DND-41 (cell line): ENCODE results near the gene RSPH10B.
"Not testable (repeated sequence)": the region's sequence is repeated elsewhere in the genome, so short reads cannot be mapped to it uniquely, and the experiment has no call there.

Experiments
- ATAC-seq: fragments of 200-7000 bp; cut with Tn5 transposase; 3 replicates; pipeline ENCODE4 v1.9.1; 2021; ENCODE audit warnings: low read depth; ENCODE audit not compliant: insufficient read depth
- DNase-seq: peaks from one replicate; pipeline ENCODE4 v3.0.0-alpha.2; 2020
- H2AFZ ChIP-seq: 2 replicates; pipeline ENCODE4 v1.6.0; 2012; ENCODE audit warnings: low read depth, low read length
- H3K27ac ChIP-seq: 2 replicates; pipeline ENCODE4 v1.5.1; 2012; ENCODE audit warnings: low read length, inconsistent platforms
- H3K27me3 ChIP-seq: fragments of 200-600 bp; sonication (generic); 2 replicates; pipeline ENCODE4 v1.6.0; 2012; ENCODE audit warnings: low read length, mild to moderate bottlenecking, inconsistent platforms; ENCODE audit not compliant: insufficient read depth, poor library complexity
- H3K36me3 ChIP-seq: 2 replicates; pipeline ENCODE4 v1.5.1; 2012; ENCODE audit warnings: low read length, inconsistent platforms; ENCODE audit not compliant: insufficient read depth
- H3K4me1 ChIP-seq: 2 replicates; pipeline ENCODE4 v1.5.1; 2012; ENCODE audit warnings: mild to moderate bottlenecking, low read length; ENCODE audit not compliant: insufficient read depth
- H3K4me2 ChIP-seq: 2 replicates; pipeline ENCODE4 v1.6.0; 2012; ENCODE audit warnings: mild to moderate bottlenecking, moderate library complexity, low read length, inconsistent platforms; ENCODE audit not compliant: insufficient read depth
- H3K4me3 ChIP-seq, 2 experiments: fragments of 200-600 bp in 1 of 2; shearing (Covaris generic) in 1 of 2; 2 replicates each; pipeline ENCODE4 v1.5.1; 2012 to 2016; ENCODE audit warnings: inconsistent platforms in 2 of 2, low read length in 2 of 2, mild to moderate bottlenecking in 2 of 2, low read depth in 1 of 2, moderate library complexity in 1 of 2
- H3K79me2 ChIP-seq: 2 replicates; pipeline ENCODE4 v1.6.0; 2012; ENCODE audit warnings: low read length, inconsistent platforms; ENCODE audit not compliant: insufficient read depth
- H3K9ac ChIP-seq: 2 replicates; pipeline ENCODE4 v1.6.0; 2012; ENCODE audit warnings: low read depth, mild to moderate bottlenecking, inconsistent platforms, low read length, moderate library complexity
- H3K9me3 ChIP-seq: 2 replicates; pipeline ENCODE4 v1.5.1; 2012; ENCODE audit warnings: low read length, moderate library complexity, mild to moderate bottlenecking, inconsistent platforms; ENCODE audit not compliant: insufficient read depth, severe bottlenecking
- H4K20me1 ChIP-seq: 2 replicates; pipeline ENCODE4 v1.6.0; 2012; ENCODE audit warnings: low read length; ENCODE audit not compliant: insufficient read depth
- CTCF ChIP-seq: IDR thresholded peaks from 2 replicates; pipeline ENCODE4 v1.5.1; 2012; ENCODE audit warnings: borderline replicate concordance, low read length, moderate library complexity, mild to moderate bottlenecking; ENCODE audit not compliant: poor library complexity, severe bottlenecking; ENCODE audit errors: extremely low read depth
- EZH2 ChIP-seq: IDR thresholded peaks from 3 replicates; pipeline ENCODE4 v1.6.1; 2012; ENCODE audit warnings: borderline replicate concordance, low read depth, mild to moderate bottlenecking, moderate library complexity, low read length, inconsistent platforms; ENCODE audit not compliant: severe bottlenecking

Gene RSPH10B

GRCh38 chr7:5970347-5970911 lies at the start of gene RSPH10B:
Gene RSPH10B (minus strand): TSS chr7:5970689. CDS start chr7:5967116, 3,573 bp downstream.
- not testable (repeated sequence) for DNase-seq

GRCh38 chr7:6016653-6016966 lies 46.1 kb upstream of the RSPH10B start:
- no peaks in the 10 kb centered on the region for H3K27me3 ChIP-seq
- H3K79me2 ChIP-seq = peaks cover 21% of the 10 kb centered on the region
- peaks cover under 1% of the 10 kb centered on the region; the same call in 1 of the 2 replicates for H4K20me1 ChIP-seq
- peaks cover 85% of the 10 kb centered on the region for H3K36me3 ChIP-seq
- no peak overlapping the region for H3K4me3 ChIP-seq
- H3K27ac ChIP-seq = peak overlapping the region; percentile 61; the same call in 1 of the 2 replicates
- no peak overlapping the region for H2AFZ ChIP-seq
- DNase-seq (no peak), ATAC-seq (no peak)
- H3K9ac ChIP-seq = peak overlapping the region; percentile 4; the same call in 1 of the 2 replicates
- TF ChIP-seq EZH2 (no peak), CTCF (no peak)
- H3K9me3 ChIP-seq = no peaks in the 10 kb centered on the region
- H3K4me1 ChIP-seq = peaks cover 25% of the 10 kb centered on the region
- no peak overlapping the region for H3K4me2 ChIP-seq

More at GRCh38 chr7:5970347-5970911, at the start of gene RSPH10B:
- H4K20me1 ChIP-seq, H3K4me1 ChIP-seq, H3K9me3 ChIP-seq, H3K4me2 ChIP-seq, H3K36me3 ChIP-seq, H3K9ac ChIP-seq, H2AFZ ChIP-seq, H3K79me2 ChIP-seq, H3K4me3 ChIP-seq, H3K27me3 ChIP-seq, H3K27ac ChIP-seq: not testable (repeated sequence)
- ATAC-seq = peak; percentile 25; the same call in 2 of the 3 replicates

- DNase-seq (no peak), ATAC-seq (peak; percentile 57)
- Histone ChIP-seq H3K9ac (peak overlapping the region; percentile 32; the same call in 1 of the 2 replicates), H4K20me1 (peaks cover 3% of the 10 kb centered on the region; the same call in 1 of the 2 replicates), H3K4me3 (no peak overlapping the region), H3K79me2 (peaks cover 27% of the 10 kb centered on the region), H3K27me3 (no peaks in the 10 kb centered on the region), H3K4me2 (no peak overlapping the region), H3K9me3 (no peaks in the 10 kb centered on the region), H3K4me1 (peaks cover 30% of the 10 kb centered on the region), H2AFZ (no peak overlapping the region), H3K36me3 (peaks cover 85% of the 10 kb centered on the region), H3K27ac (peak overlapping the region; percentile 76)
- TF ChIP-seq CTCF (no peak), EZH2 (no peak)
Observed at GRCh38 chr7:6015917-6016652, 45.6 kb upstream of the RSPH10B start.

GRCh38 chr7:6012355-6013104 lies 42.0 kb upstream of the RSPH10B start:
- Histone ChIP-seq H3K4me1 (peaks cover 52% of the 10 kb centered on the region), H3K4me2 (no peak overlapping the region), H3K9ac (no peak overlapping the region), H3K27ac (no peak overlapping the region), H3K4me3 (no peak overlapping the region), H3K27me3 (no peaks in the 10 kb centered on the region), H3K79me2 (peaks cover 59% of the 10 kb centered on the region), H4K20me1 (peaks cover 3% of the 10 kb centered on the region; the same call in 1 of the 2 replicates), H3K9me3 (no peaks in the 10 kb centered on the region), H3K36me3 (peaks cover 56% of the 10 kb centered on the region), H2AFZ (no peak overlapping the region)
- no peak for DNase-seq
- no peak for TF ChIP-seq CTCF
- TF ChIP-seq EZH2 = no peak
- ATAC-seq = no peak
